HepG2 (cell line): ENCODE results near the gene CAMK2G. TPM values are rescaled to one million over a fixed set of nuclear protein-coding genes. Genes with fewer than 3 reads are reported as not detected.

Experiments
- BRF2 ChIP-seq: sonication (generic); formaldehyde crosslinking; IDR thresholded peaks from 2 replicates; pipeline ENCODE4 v1.8.1; 2022; ENCODE audit warnings: mild to moderate bottlenecking, missing genetic modification reagents
- CTCF ChIP-seq: sonication (generic); formaldehyde crosslinking; IDR thresholded peaks from 2 replicates; pipeline ENCODE4 v1.5.0; 2020; ENCODE audit warnings: mild to moderate bottlenecking, missing genetic modification reagents, moderate library complexity
- DMAP1 ChIP-seq: IDR thresholded peaks from 2 replicates; pipeline ENCODE4 v1.6.1; 2016
- GLI4 ChIP-seq: sonication (generic); formaldehyde crosslinking; IDR thresholded peaks from 2 replicates; pipeline ENCODE4 v1.5.1; 2020; ENCODE audit warnings: missing genetic modification reagents, mild to moderate bottlenecking, moderate library complexity, borderline replicate concordance
- POLR2AphosphoS5 ChIP-seq: IDR thresholded peaks from 2 replicates; pipeline ENCODE4 v1.6.1; 2012; ENCODE audit warnings: low read depth, low read length
- RERE ChIP-seq: IDR thresholded peaks from 2 replicates; pipeline ENCODE4 v1.6.1; 2016; ENCODE audit warnings: low read depth, missing genetic modification reagents, missing compliant biosample characterization
- ZFP1 ChIP-seq: IDR thresholded peaks from 2 replicates; pipeline ENCODE4 v1.6.1; 2016
- ZFP36L1 ChIP-seq: sonication (generic); formaldehyde crosslinking; IDR thresholded peaks from 2 replicates; pipeline ENCODE4 v1.8.0; 2022; ENCODE audit warnings: mild to moderate bottlenecking, missing genetic modification reagents, moderate library complexity
- ZNF10 ChIP-seq: sonication (generic); formaldehyde crosslinking; IDR thresholded peaks from 2 replicates; pipeline ENCODE4 v1.4.0; 2020; ENCODE audit warnings: mild to moderate bottlenecking, low read depth, missing genetic modification reagents, borderline replicate concordance
- ZNF317 ChIP-seq: sonication (generic); formaldehyde crosslinking; IDR thresholded peaks from 2 replicates; pipeline ENCODE4 v1.5.0; 2020; ENCODE audit warnings: mild to moderate bottlenecking, missing genetic modification reagents
- ZNF414 ChIP-seq: sonication (generic); formaldehyde crosslinking; IDR thresholded peaks from 2 replicates; pipeline ENCODE4 v1.5.0; 2020; ENCODE audit warnings: missing genetic modification reagents
- ZNF468 ChIP-seq: sonication (generic); formaldehyde crosslinking; IDR thresholded peaks from 2 replicates; pipeline ENCODE4 v1.8.0; 2022; ENCODE audit warnings: mild to moderate bottlenecking, moderate library complexity, missing genetic modification reagents
- ZNF678 ChIP-seq: sonication (generic); formaldehyde crosslinking; IDR thresholded peaks from 2 replicates; pipeline ENCODE4 v1.4.0; 2020; ENCODE audit warnings: mild to moderate bottlenecking, missing genetic modification reagents
- ZNF749 ChIP-seq: sonication (generic); formaldehyde crosslinking; IDR thresholded peaks from 2 replicates; pipeline ENCODE4 v1.8.0; 2022; ENCODE audit warnings: mild to moderate bottlenecking, missing genetic modification reagents, moderate library complexity, borderline replicate concordance
- polyA plus RNA-seq, 8 experiments: library from polyadenylated mRNA; depleted of rRNA in 3 of 8; stranded (reverse) in 7 of 8; unstranded in 1 of 8; fragments of >200 nt; fragmentation: Illumina TruSeq in 4 of 8; extraction: Trizol in 4 of 8; gene quantifications; 2 replicates each; pipeline versions ENCODE4 v1.2.1 to v1.2.3, GENCODE V29; 2011 to 2016; ENCODE audit warnings: low read depth in 4 of 8, missing spikeins in 1 of 8, mixed read lengths in 1 of 8; ENCODE audit not compliant: insufficient read depth in 1 of 8
- total RNA-seq, 5 experiments: library from RNA; depleted of rRNA; stranded (reverse); fragments of >200 nt; fragmentation: Illumina TruSeq; extraction: Trizol; gene quantifications; 2 replicates each; pipeline ENCODE4 v1.2.3, GENCODE V29; 2016; ENCODE audit warnings: low read depth in 1 of 5
- TF ChIP-seq, protein P1 (sequence below): sonication (generic); formaldehyde crosslinking; IDR thresholded peaks from 2 replicates; pipeline ENCODE4 v1.8.0; 2022; ENCODE audit warnings: low read depth, missing genetic modification reagents
- TF ChIP-seq, protein P2 (sequence below): sonication (generic); formaldehyde crosslinking; IDR thresholded peaks from 2 replicates; pipeline ENCODE4 v1.4.0; 2020; ENCODE audit warnings: missing genetic modification reagents, borderline replicate concordance

Gene CAMK2G
- total and polyA plus RNA-seq, 2 of the 13 experiments (the other 11 are each of a cell fraction or from before 2014, with no cell fraction given): 15.9 to 18.8 TPM

- TF ChIP-seq GLI4 (CRISPR knock-in tag) (no peak), DMAP1 (CRISPR knock-in tag) (no peak), CTCF (CRISPR knock-in tag) (no peak; the same call in 1 of the 2 replicates), ZNF317 (0 out of 2 replicates have a peak, but pooled peaks have one; percentile 8), ZNF10 (CRISPR knock-in tag) (no peak), RERE (no peak), POLR2AphosphoS5 (no peak), ZFP1 (CRISPR knock-in tag) (0 out of 2 replicates have a peak, but pooled peaks have one; percentile 17), ZNF749 (CRISPR knock-in tag) (peak; percentile 38; the same call in 1 of the 2 replicates), ZNF468 (0 out of 2 replicates have a peak, but pooled peaks have one; percentile 29), BRF2 (CRISPR knock-in tag) (no peak), ZFP36L1 (CRISPR knock-in tag) (no peak), ZNF414 (0 out of 2 replicates have a peak, but pooled peaks have one; percentile 2), ZNF678 (CRISPR knock-in tag) (no peak)
- TF ChIP-seq, protein P1, sequence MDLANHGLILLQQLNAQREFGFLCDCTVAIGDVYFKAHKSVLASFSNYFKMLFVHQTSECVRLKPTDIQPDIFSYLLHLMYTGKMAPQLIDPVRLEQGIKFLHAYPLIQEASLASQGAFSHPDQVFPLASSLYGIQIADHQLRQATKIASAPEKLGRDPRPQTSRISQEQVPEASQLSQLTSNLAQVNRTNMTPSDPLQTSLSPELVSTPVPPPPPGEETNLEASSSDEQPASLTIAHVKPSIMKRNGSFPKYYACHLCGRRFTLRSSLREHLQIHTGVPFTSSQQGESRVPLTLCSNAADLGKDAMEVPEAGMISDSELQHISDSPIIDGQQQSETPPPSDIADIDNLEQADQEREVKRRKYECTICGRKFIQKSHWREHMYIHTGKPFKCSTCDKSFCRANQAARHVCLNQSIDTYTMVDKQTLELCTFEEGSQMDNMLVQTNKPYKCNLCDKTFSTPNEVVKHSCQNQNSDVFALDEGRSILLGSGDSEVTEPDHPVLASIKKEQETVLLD (CRISPR knock-in tag): no peak
- TF ChIP-seq, protein P2, sequence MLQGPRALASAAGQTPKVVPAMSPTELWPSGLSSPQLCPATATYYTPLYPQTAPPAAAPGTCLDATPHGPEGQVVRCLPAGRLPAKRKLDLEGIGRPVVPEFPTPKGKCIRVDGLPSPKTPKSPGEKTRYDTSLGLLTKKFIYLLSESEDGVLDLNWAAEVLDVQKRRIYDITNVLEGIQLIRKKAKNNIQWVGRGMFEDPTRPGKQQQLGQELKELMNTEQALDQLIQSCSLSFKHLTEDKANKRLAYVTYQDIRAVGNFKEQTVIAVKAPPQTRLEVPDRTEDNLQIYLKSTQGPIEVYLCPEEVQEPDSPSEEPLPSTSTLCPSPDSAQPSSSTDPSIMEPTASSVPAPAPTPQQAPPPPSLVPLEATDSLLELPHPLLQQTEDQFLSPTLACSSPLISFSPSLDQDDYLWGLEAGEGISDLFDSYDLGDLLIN: no peak
Observed at GRCh38 chr10:73785721-73786511, 88.4 kb downstream of the CAMK2G start (continued).
